RWPE1 (cell line): ENCODE results near the gene SPARC.
A peak's percentile ranks its signal among the peaks of the same experiment; 100 is the strongest.
"Not testable (repeated sequence)": the region's sequence is repeated elsewhere in the genome, so short reads cannot be mapped to it uniquely, and the experiment has no call there.

ENCODE experiments used
- CTCF ChIA-PET: fragments of 350-600 bp; sonication (Branson Sonifier 250); formaldehyde crosslinking; extraction: SDS; loops from one replicate; lab custom pipeline; 2021; lab: Yijun Ruan, JAX
- POLR2A ChIA-PET: fragments of 400-600 bp; formaldehyde crosslinking; extraction: SDS; loops from one replicate; lab custom pipeline; 2020; ENCODE audit warnings: antibody characterized with exemption; ENCODE audit not compliant: low non-redundant PET; lab: Yijun Ruan, JAX
- DNase-seq: peaks from one replicate; pipeline ENCODE4 v3.0.0; 2012; ENCODE audit warnings: low spot score
- H3K27ac ChIP-seq: fragments of 450-650 bp; 2 replicates; pipeline ENCODE4 v1.5.1; 2017
- CTCF ChIP-seq: fragments of 450-650 bp; conservative IDR thresholded peaks from 2 replicates; pipeline ENCODE4 v1.5.1; 2017; ENCODE audit warnings: low read depth, mild to moderate bottlenecking

The SPARC gene

GRCh38 chr5:151697452-151697851 is 10.7 kb upstream of the SPARC start:
- TF ChIP-seq CTCF, result no peak
- POLR2A ChIA-PET, result no interaction called here

GRCh38 chr5:151696470-151697061 is 9.9 kb upstream of the SPARC start:
- CTCF ChIA-PET, result no interaction called here
- no peak for DNase-seq
- TF ChIP-seq CTCF, result no peak
- POLR2A ChIA-PET, result no interaction called here
- peak overlapping the region; percentile 20; the same call in 1 of the 2 replicates for H3K27ac ChIP-seq

More at GRCh38 chr5:151697452-151697851, 10.7 kb upstream of the SPARC start:
- DNase-seq, result no peak
- peak overlapping the region; percentile 91; the same call in 1 of the 2 replicates for H3K27ac ChIP-seq
- CTCF ChIA-PET, result no interaction called here

GRCh38 chr5:151695464-151695863 is 8.7 kb upstream of the SPARC start:
- H3K27ac ChIP-seq, result no peak overlapping the region
- ChIA-PET CTCF (interaction anchor here (1.5 kb wide), 1 partner anchor 46 kb away, joined by 3 read pairs; no protein-coding TSS in a partner anchor), POLR2A (no interaction called here)
- DNase-seq, result no peak
- no peak for TF ChIP-seq CTCF

DNA sequence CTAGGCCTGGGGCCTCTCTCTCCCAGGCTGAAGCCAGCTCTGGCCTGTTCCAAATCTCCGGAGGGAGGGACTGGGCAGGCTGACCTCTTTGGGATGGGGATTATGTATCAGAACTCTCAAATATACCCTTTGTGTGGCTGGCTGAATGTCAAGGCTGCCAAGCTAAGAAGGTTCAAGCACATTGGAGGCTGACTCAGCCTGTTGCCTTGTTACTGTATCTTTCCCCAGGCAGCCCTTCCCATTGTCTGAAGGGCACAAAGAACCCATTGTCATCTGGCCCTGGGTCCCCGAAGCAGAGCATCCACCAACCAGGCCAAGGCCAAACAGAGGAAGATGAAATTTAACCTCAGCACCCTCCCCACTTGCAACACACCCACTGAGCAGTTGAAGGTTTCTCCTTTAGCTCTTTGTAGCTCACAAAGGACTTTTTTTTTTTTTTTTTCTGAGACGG is 7.3 kb upstream of the SPARC start:
- ChIA-PET POLR2A (interaction anchor here (0.8 kb wide), 1 partner anchor 50 kb away, joined by 11 read pairs; no protein-coding TSS in a partner anchor), CTCF (interaction anchor here (0.7 to 1.5 kb wide), 3 partner anchors 12 to 47 kb away, joined by 3 read pairs; no protein-coding TSS in a partner anchor)
- no peak for TF ChIP-seq CTCF
- no peak overlapping the region; the same call in 1 of the 2 replicates for H3K27ac ChIP-seq
- DNase-seq, result no peak

DNA sequence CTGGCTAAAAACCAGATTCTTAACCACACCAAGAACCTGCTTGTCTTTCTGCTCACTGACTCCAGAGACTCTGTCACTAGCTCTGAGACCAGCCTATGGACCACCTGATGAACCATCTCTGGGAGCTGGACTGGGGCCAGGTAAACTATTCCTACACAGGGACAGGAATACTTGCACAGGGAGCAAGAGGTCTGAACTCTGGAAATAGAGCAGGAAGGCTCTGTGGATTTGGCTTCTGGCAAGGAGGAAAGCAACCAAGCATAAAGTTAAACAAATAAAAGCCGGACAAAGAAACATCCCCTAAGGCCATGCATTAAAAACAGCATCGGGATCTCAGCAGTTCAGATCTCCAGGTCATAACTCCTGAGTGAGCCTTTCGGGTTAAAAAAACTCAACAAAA is 5.6 kb upstream of the SPARC start:
- no peak overlapping the region for H3K27ac ChIP-seq
- POLR2A ChIA-PET, result no interaction called here
- CTCF ChIA-PET, result interaction anchor here (0.6 kb wide), 1 partner anchor 620 kb away, joined by 3 read pairs; no protein-coding TSS in a partner anchor

GRCh38 chr5:151691706-151692105 is 5.0 kb upstream of the SPARC start:
- no peak overlapping the region for H3K27ac ChIP-seq
- POLR2A ChIA-PET, result no interaction called here
- no peak for TF ChIP-seq CTCF
- CTCF ChIA-PET, result interaction anchor here (0.6 to 1.0 kb wide), 2 partner anchors 49 to 619 kb away, joined by 3 read pairs; no protein-coding TSS in a partner anchor
- no peak for DNase-seq

More for the DNA sequence above, 5.6 kb upstream of the SPARC start:
- no peak for TF ChIP-seq CTCF
- no peak for DNase-seq

- POLR2A ChIA-PET, H3K27ac ChIP-seq, DNase-seq: not testable (repeated sequence)
- CTCF ChIA-PET, result interaction anchor here (1.7 kb wide), 1 partner anchor 38 kb away, joined by 5 read pairs; no protein-coding TSS in a partner anchor
Measured at GRCh38 chr5:151689591-151689990, 2.9 kb upstream of the SPARC start.
